Measurements from ENCODE around the gene KIAA0825. TPM values are rescaled to one million over a fixed set of nuclear protein-coding genes. Genes with fewer than 3 reads are reported as not detected.

Gene KIAA0825
- total RNA-seq, 4 donors from 2014 or later: 4.7 to 5.8 (median 5.0) TPM

DNA sequence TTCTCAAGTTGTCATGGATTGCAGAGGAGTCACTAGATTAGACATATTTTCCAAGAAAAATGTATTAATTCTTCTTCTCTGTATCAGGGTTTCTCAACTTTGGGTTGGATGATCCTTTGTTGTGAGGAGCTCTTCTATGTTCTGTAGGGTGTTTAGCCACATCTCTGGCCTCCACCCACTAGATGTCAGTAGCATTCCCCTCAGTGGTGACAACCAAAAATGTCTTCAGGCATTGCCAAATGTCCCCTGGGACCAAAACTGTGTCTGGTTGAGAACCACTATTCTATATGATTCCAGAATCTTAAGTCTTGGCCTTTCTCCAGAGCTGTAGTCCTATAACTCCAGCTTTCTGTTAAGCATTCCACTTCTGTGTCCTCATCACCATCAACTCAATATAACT, 220.9 kb downstream of the KIAA0825 start:
- TF ChIP-seq, protein P1, sequence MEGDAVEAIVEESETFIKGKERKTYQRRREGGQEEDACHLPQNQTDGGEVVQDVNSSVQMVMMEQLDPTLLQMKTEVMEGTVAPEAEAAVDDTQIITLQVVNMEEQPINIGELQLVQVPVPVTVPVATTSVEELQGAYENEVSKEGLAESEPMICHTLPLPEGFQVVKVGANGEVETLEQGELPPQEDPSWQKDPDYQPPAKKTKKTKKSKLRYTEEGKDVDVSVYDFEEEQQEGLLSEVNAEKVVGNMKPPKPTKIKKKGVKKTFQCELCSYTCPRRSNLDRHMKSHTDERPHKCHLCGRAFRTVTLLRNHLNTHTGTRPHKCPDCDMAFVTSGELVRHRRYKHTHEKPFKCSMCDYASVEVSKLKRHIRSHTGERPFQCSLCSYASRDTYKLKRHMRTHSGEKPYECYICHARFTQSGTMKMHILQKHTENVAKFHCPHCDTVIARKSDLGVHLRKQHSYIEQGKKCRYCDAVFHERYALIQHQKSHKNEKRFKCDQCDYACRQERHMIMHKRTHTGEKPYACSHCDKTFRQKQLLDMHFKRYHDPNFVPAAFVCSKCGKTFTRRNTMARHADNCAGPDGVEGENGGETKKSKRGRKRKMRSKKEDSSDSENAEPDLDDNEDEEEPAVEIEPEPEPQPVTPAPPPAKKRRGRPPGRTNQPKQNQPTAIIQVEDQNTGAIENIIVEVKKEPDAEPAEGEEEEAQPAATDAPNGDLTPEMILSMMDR (IDR thresholded peaks at IDR 0.05; ENCODE audit: low read depth): no peak

DNA sequence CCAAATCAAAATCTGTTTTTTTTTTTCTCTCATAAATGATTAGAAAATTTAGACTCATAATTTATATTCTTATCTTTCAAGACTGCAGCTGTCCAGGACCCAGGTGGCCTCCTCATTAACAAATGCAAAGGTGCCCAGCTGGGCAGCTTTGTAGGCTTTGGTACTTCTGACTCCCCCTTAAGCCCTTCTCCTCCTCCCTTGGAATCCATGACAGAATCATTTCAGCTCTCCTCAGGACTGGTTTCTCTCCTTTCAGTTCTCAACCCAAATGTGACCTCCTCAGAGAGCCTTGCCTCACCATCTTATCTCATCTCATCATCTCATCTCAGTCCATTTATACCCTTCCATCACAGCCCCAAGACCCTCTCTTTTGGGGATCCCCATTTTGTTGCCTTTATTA, 221.7 kb downstream of the KIAA0825 start:
- TF ChIP-seq, protein P1 (IDR thresholded peaks at IDR 0.05; ENCODE audit: low read depth): no peak

DNA sequence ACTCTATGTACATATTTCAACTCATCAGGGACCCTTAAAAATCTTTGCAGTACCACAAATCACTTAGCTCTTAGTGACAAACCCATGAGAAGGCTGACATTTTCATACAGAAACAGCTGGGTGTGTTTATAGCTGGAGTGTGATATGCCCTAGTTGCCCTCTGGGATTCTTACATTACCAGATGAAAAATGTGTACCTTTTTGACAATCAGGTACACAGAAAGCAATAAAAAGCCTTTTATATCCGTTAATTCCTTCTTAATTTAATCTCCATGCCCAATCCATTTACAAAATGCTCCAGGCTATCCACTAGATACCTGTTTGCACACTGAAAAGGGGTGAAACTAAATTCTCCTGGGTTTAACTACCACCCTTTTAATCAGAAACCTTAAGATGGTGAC, 222.9 kb downstream of the KIAA0825 start:
- TF ChIP-seq, protein P1 (IDR thresholded peaks at IDR 0.05; ENCODE audit: low read depth): no peak

DNA sequence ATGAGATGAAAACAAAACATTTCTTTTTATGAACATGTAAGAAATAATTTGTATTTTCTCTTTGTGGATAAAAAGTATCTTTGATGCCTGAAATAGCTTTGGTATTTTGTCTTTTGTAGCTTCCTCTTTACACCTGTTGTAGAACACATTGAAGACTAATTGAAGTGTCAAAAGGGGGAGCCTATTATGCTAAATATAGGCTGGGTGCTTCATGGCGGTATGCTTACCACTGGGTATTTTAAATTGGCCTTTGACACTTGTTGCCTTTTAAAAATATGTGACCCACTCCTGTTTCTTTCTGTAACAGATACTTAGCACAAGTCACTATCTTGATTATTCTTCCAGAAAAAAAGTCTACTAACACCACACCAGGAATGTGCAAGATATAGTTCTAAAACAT, 226.4 kb downstream of the KIAA0825 start:
- TF ChIP-seq, protein P1 (IDR thresholded peaks at IDR 0.05; ENCODE audit: low read depth): no peak

DNA sequence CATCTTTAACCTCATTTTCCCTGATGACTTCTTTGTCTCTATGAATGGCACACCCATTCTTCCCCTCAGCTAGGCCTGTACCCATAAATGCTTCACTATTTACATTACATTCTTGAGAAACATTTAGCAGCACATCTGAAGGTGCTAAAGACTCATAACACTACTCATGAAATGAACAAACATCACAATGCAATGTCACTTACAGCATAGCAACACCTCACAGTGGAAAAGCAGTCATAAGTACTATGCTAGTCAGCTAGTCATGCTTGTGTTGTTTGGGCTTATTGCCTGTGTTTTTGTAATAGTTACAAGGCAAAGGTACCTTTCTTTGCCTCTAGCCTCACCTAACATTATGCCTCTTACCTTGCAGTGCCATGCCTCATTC, 228.9 kb downstream of the KIAA0825 start:
- TF ChIP-seq, protein P1 (IDR thresholded peaks at IDR 0.05; ENCODE audit: low read depth): no peak

DNA sequence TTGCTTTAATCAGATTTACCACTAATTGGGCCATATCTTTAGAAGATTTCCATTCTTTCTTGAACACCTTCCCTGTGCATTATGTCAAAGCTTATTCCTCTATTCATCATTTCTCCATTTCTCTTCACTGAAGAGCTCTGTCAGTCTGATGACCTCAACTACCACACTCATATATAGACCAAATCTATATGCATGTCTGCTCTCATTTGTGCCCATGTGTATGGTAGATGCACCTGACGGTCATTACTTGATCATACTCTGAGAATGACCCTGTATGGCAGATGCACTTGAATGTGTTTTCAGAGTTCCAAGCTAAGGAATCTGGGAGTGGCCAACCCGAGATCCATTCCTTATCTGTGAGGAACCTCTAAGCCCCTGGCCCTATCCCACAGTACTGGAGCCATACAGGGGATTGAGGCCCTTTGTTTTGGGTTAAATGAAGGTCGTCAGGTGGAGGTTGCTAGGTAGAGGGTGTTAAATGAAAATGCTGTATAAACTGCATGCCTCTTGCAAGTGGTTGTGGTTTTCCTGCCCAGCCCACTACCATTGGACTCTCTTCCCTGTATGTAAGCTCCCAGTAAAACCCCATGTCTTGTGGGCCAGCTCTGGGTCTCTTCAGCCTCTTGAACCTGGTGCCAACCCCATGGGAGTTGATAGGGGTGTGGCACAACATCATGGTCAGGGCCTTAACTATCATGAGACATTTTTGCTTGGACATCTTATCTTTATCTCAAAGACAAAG, 229.5 kb downstream of the KIAA0825 start:
- TF ChIP-seq, protein P1 (IDR thresholded peaks at IDR 0.05; ENCODE audit: low read depth): no peak

DNA sequence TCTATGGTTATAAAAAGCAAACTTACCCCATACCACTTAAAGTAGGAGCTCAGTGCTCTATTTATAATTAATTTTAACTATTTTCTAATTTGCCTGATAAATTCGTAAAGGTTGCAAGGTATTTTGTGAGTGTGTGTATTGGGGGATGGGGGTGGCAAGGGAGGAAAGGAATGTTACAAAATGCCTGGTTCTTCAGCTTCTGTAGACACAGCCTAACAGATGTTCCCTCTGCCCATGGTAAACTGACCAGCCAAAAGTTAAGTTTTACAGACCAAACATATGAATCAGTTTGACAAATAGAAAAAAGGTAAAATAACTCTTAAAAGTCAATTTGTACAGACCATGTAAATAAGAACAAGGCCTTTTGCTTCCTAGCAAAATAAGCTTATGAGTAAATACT, 232.6 kb downstream of the KIAA0825 start:
- TF ChIP-seq, protein P1 (IDR thresholded peaks at IDR 0.05; ENCODE audit: low read depth): no peak

All from subcutaneous adipose tissue (tissue), 4 donors.